HepG2 (cell line): ENCODE results near the gene OAS3. TPM values are rescaled to one million over a fixed set of nuclear protein-coding genes. Genes with fewer than 3 reads are reported as not detected.

Source experiments
- ATAC-seq: fragments of 200-7000 bp; cut with Tn5 transposase; 3 replicates; pipeline ENCODE4 v1.9.1; 2020; ENCODE audit warnings: mild to moderate bottlenecking, moderate library complexity
- BruUV-seq: library from RNA; stranded (reverse); fragments of 400-500 nt; replicated peaks from 2 replicates; lab custom pipeline; 2021; lab: Mats Ljungman, UMichigan
- CTCF ChIA-PET: fragments of 300-600 bp; formaldehyde crosslinking; extraction: SDS; loops from one replicate; lab custom pipeline; 2021; ENCODE audit warnings: low total read pairs, inconsistent platforms, low intra/inter-chr PET ratio; lab: Yijun Ruan, JAX
- POLR2A ChIA-PET: fragments of 350-600 bp; sonication (Branson Sonifier 250); formaldehyde crosslinking; loops from one replicate; lab custom pipeline; 2020; ENCODE audit warnings: antibody characterized with exemption, inconsistent platforms; lab: Yijun Ruan, JAX
- DNase-seq: peaks from one replicate; pipeline ENCODE4 v3.0.0-alpha.2; 2015; ENCODE audit warnings: low spot score
- FAIRE-seq: peaks from 3 replicates; lab custom pipeline; 2011; peaks lifted over from hg19 to GRCh38; lab: Jason Lieb, UNC
- H2AFZ ChIP-seq: one replicate; pipeline ENCODE4 v1.6.1; 2011; ENCODE audit warnings: low read length, inconsistent platforms
- H3K27ac ChIP-seq: fragments of 300-600 bp; 3 replicates; pipeline ENCODE4 v1.8.0; 2011; ENCODE audit warnings: mixed run types, mild to moderate bottlenecking, mixed read lengths, low read length, inconsistent platforms; ENCODE audit not compliant: insufficient read depth; ENCODE audit errors: extremely low read length
- H3K27me3 ChIP-seq, 2 experiments: fragments of 200-600 bp in 1 of 2; 2 replicates in 1 of 2; 3 replicates in 1 of 2; pipeline versions ENCODE4 v1.6.0 to v1.8.0; 2011; ENCODE audit warnings: low read length in 2 of 2, mild to moderate bottlenecking in 2 of 2, moderate library complexity in 2 of 2, inconsistent platforms in 1 of 2; ENCODE audit not compliant: insufficient read depth in 2 of 2, control insufficient read depth in 1 of 2
- H3K36me3 ChIP-seq, 2 experiments: fragments of 200-600 bp in 1 of 2; replicated peaks in 1 of 2; 2 replicates in 1 of 2; 3 replicates in 1 of 2; pipeline versions ENCODE4 v1.5.1 to v1.8.0; 2011; ENCODE audit warnings: low read length in 2 of 2, inconsistent platforms in 1 of 2; ENCODE audit not compliant: insufficient read depth in 2 of 2, control insufficient read depth in 1 of 2
- H3K4me1 ChIP-seq: 2 replicates; pipeline ENCODE4 v1.5.1; 2012; ENCODE audit warnings: low read length, inconsistent platforms; ENCODE audit not compliant: insufficient read depth
- H3K4me2 ChIP-seq: 2 replicates; pipeline ENCODE4 v1.6.0; 2011; ENCODE audit warnings: low read depth, low read length, inconsistent platforms
- H3K4me3 ChIP-seq, 3 experiments: fragments of 200-600 bp in 1 of 3; sonication (generic), shearing (Covaris generic) in 1 of 3; replicated peaks in 1 of 3; 2 replicates each; pipeline ENCODE4 v1.5.1; 2011 to 2016; ENCODE audit warnings: low read length in 3 of 3, inconsistent platforms in 2 of 3, low read depth in 2 of 3, mild to moderate bottlenecking in 2 of 3, control low read depth in 1 of 3, mixed read lengths in 1 of 3; ENCODE audit not compliant: insufficient read depth in 1 of 3
- H3K79me2 ChIP-seq: one replicate; pipeline ENCODE4 v1.6.1; 2011; ENCODE audit warnings: low read length, inconsistent platforms; ENCODE audit not compliant: insufficient read depth
- H3K9ac ChIP-seq: 2 replicates; pipeline ENCODE4 v1.6.0; 2011; ENCODE audit warnings: mild to moderate bottlenecking, low read depth, low read length, inconsistent platforms; ENCODE audit not compliant: insufficient read depth
- H3K9me3 ChIP-seq: 2 replicates; pipeline ENCODE4 v1.5.1; 2012; ENCODE audit warnings: mild to moderate bottlenecking, low read length
- H4K20me1 ChIP-seq: 2 replicates; pipeline ENCODE4 v1.6.0; 2011; ENCODE audit warnings: inconsistent platforms, mild to moderate bottlenecking, low read length, moderate library complexity; ENCODE audit not compliant: insufficient read depth
- CENPBD1 ChIP-seq: sonication (generic); formaldehyde crosslinking; IDR thresholded peaks from 2 replicates; pipeline ENCODE4 v1.8.0; 2022; ENCODE audit warnings: missing genetic modification reagents, low read depth, mild to moderate bottlenecking, borderline replicate concordance
- EEA1 ChIP-seq: sonication (generic); formaldehyde crosslinking; IDR thresholded peaks from 2 replicates; pipeline ENCODE4 v1.5.1; 2020; ENCODE audit warnings: mild to moderate bottlenecking, missing genetic modification reagents, borderline replicate concordance
- FOXP4 ChIP-seq: sonication (generic); formaldehyde crosslinking; IDR thresholded peaks from 2 replicates; pipeline ENCODE4 v1.4.0; 2020; ENCODE audit warnings: missing genetic modification reagents
- IKZF4 ChIP-seq: sonication (generic); formaldehyde crosslinking; IDR thresholded peaks from 2 replicates; pipeline ENCODE4 v1.5.1; 2020; ENCODE audit warnings: borderline replicate concordance, mild to moderate bottlenecking, low read depth, missing genetic modification reagents; ENCODE audit errors: not compliant biosample characterization
- MYPOP ChIP-seq: sonication (generic); formaldehyde crosslinking; IDR thresholded peaks from 2 replicates; pipeline ENCODE4 v1.8.1; 2023; ENCODE audit warnings: mild to moderate bottlenecking, moderate library complexity, missing genetic modification reagents
- NFATC3 ChIP-seq: sonication (generic); formaldehyde crosslinking; IDR thresholded peaks from 2 replicates; pipeline ENCODE4 v1.5.1; 2020; ENCODE audit warnings: mild to moderate bottlenecking, missing genetic modification reagents
- RCOR2 ChIP-seq: IDR thresholded peaks from 2 replicates; pipeline ENCODE4 v1.6.1; 2016; ENCODE audit warnings: missing biosample characterization, missing genetic modification reagents
- SNAPC5 ChIP-seq: sonication (generic); formaldehyde crosslinking; IDR thresholded peaks from 2 replicates; pipeline ENCODE4 v1.8.1; 2023; ENCODE audit warnings: mild to moderate bottlenecking, missing genetic modification reagents, borderline replicate concordance
- ZNF607 ChIP-seq: sonication (generic); formaldehyde crosslinking; IDR thresholded peaks from 2 replicates; pipeline ENCODE4 v1.5.1; 2020; ENCODE audit warnings: missing genetic modification reagents, mild to moderate bottlenecking, borderline replicate concordance
- ZNF674 ChIP-seq: sonication (generic); formaldehyde crosslinking; IDR thresholded peaks from 2 replicates; pipeline ENCODE4 v1.5.0; 2020; ENCODE audit warnings: low read depth, mild to moderate bottlenecking, missing genetic modification reagents
- ZNF687 ChIP-seq: sonication (generic); formaldehyde crosslinking; IDR thresholded peaks from 2 replicates; pipeline ENCODE4 v1.5.1; 2020; ENCODE audit warnings: mild to moderate bottlenecking, missing genetic modification reagents, moderate library complexity
- WGBS: methylation state at CpG from one replicate; pipeline ENCODE4 v1.1.6; 2017; ENCODE audit warnings: low lambda C conversion rate; 5-methylcytosine and 5-hydroxymethylcytosine counted together
- in situ Hi-C: cut with HindIII; loops from 2 replicates; pipeline ENCODE4 v1.10.0; 2017; ENCODE audit warnings: low pct_unique_long_range_greater_than_20kb; ENCODE audit not compliant: extremely low pct_ligation_motif_present
- intact Hi-C: fragments of 100-400 bp; cut with micrococcal nuclease; formaldehyde crosslinking; loops from one replicate; pipeline ENCODE4 v1.10.0; 2022; ENCODE audit not compliant: unreplicated experiment
- polyA plus RNA-seq, 8 experiments: library from polyadenylated mRNA; depleted of rRNA in 3 of 8; stranded (reverse) in 7 of 8; unstranded in 1 of 8; fragments of >200 nt; fragmentation: Illumina TruSeq in 4 of 8; extraction: Trizol in 4 of 8; gene quantifications; 2 replicates each; pipeline versions ENCODE4 v1.2.1 to v1.2.3, GENCODE V29; 2011 to 2016; ENCODE audit warnings: low read depth in 4 of 8, missing spikeins in 1 of 8, mixed read lengths in 1 of 8; ENCODE audit not compliant: insufficient read depth in 1 of 8
- total RNA-seq, 5 experiments: library from RNA; depleted of rRNA; stranded (reverse); fragments of >200 nt; fragmentation: Illumina TruSeq; extraction: Trizol; gene quantifications; 2 replicates each; pipeline ENCODE4 v1.2.3, GENCODE V29; 2016; ENCODE audit warnings: low read depth in 1 of 5

Gene OAS3
- total and polyA plus RNA-seq, 2 of the 13 experiments (the other 11 are each of a cell fraction or from before 2014, with no cell fraction given) = 4.8 to 10.5 TPM

- TF ChIP-seq IKZF4 (CRISPR knock-in tag) = no peak
Observed at GRCh38 chr12:112936264-112936663, 2.0 kb upstream of the OAS3 start (continued).

- WGBS = 2% methylated on average over 2 of the region's 2 CpGs
- TF ChIP-seq NFATC3 (CRISPR knock-in tag) (no peak), ZNF674 (no peak), RCOR2 (CRISPR knock-in tag) (no peak), FOXP4 (no peak), CENPBD1 (CRISPR knock-in tag) (no peak), ZNF687 (CRISPR knock-in tag) (no peak), EEA1 (no peak), MYPOP (no peak), ZNF607 (CRISPR knock-in tag) (no peak), SNAPC5 (CRISPR knock-in tag) (no peak)
- DNase-seq (no peak), ATAC-seq (no peak), FAIRE-seq (no peak)
- H3K4me2 ChIP-seq = peak overlapping the region; percentile 93
- H3K4me3 ChIP-seq = no peak overlapping the region
- no peaks in the 10 kb centered on the region for H4K20me1 ChIP-seq
- H3K4me1 ChIP-seq = peaks cover 34% of the 10 kb centered on the region
- in situ Hi-C loops (no loop called here), intact Hi-C loops (no loop called here)
- H3K27me3 ChIP-seq = no peaks in the 10 kb centered on the region; a peak in 1 of 5 replicates
- CTCF ChIA-PET = no interaction called here
- no peaks in the 10 kb centered on the region for H3K9me3 ChIP-seq
- H2AFZ ChIP-seq = peak overlapping the region; percentile 44
- H3K36me3 ChIP-seq = no peaks in the 10 kb centered on the region; a peak in 1 of 5 replicates
- POLR2A ChIA-PET = interaction anchor here (1.4 to 2.1 kb wide), 3 partner anchors 8 to 30 kb away, joined by 3 to 19 read pairs (median 13); partner anchors contain the start of gene OAS1
- H3K27ac ChIP-seq = no peak overlapping the region
- H3K79me2 ChIP-seq = no peaks in the 10 kb centered on the region
- no TSS peak for BruUV-seq
- no peak overlapping the region for H3K9ac ChIP-seq
Observed at GRCh38 chr12:112936927-112937326, 1.3 kb upstream of the OAS3 start.
